Measurements from ENCODE around the gene FILIP1L. TPM values are rescaled to one million over a fixed set of nuclear protein-coding genes. Genes with fewer than 3 reads are reported as not detected.
A peak's percentile ranks its signal among the peaks of the same experiment; 100 is the strongest.

FILIP1L gene
- total and polyA plus RNA-seq, 2 of the 8 experiments (the other 6 are each of a cell fraction or from before 2014, with no cell fraction given) = 0.06 to 0.09 TPM

GRCh38 chr3:100032243-100032642, 82.1 kb downstream of the FILIP1L start:
- no peak overlapping the region for H3K4ac ChIP-seq (replicated peaks; ENCODE audit: insufficient read length, low read depth, low read length)
- H3K36me3 ChIP-seq (ENCODE audit: control insufficient read depth in 2 of 4, insufficient read depth in 4 of 4, low read length in 3 of 4) = no peaks in the 10 kb centered on the region
- 77% methylated on average over 5 of the region's 5 CpGs; no CpG with 5 or more reads in 1 of the 2 experiments for WGBS, 2 experiments (ENCODE audit: extremely low coverage in 1 of 2, insufficient coverage in 1 of 2, insufficient read length in 1 of 2, insufficient replicate concordance in 2 of 2, low coverage in 1 of 2, low lambda C conversion rate in 2 of 2, missing lambda C conversion rate in 1 of 2)
- no peaks in the 10 kb centered on the region for H4K20me1 ChIP-seq (replicated peaks in 1 of 2; ENCODE audit: control insufficient read depth in 1 of 2, insufficient read depth in 2 of 2, low read length in 2 of 2)
- H4K8ac ChIP-seq (ENCODE audit: extremely low read depth, insufficient read depth, low read length) = no peak overlapping the region
- H2AFZ ChIP-seq (ENCODE audit: low read length) = no peak overlapping the region
- no peak overlapping the region for H3K4me2 ChIP-seq (ENCODE audit: insufficient read depth in 1 of 2, low read depth in 2 of 2, low read length in 2 of 2)
- DNase-seq (ENCODE audit: low read depth in 1 of 2, low spot score in 2 of 2) = no peak
- no peak overlapping the region for H2BK12ac ChIP-seq (ENCODE audit: low read depth, low read length)
- H3K79me1 ChIP-seq (ENCODE audit: low read depth, low read length) = no peaks in the 10 kb centered on the region
- H3K18ac ChIP-seq (ENCODE audit: extremely low read depth, low read length) = no peak overlapping the region
- POLR2A ChIA-PET (ENCODE audit: partially characterized antibody) = no interaction called here
- H4K91ac ChIP-seq (replicated peaks; ENCODE audit: insufficient read length, low read length) = no peak overlapping the region
- no peak overlapping the region for H3K9ac ChIP-seq (replicated peaks in 1 of 4; ENCODE audit: extremely low read depth in 1 of 4, low read depth in 3 of 4, low read length in 3 of 4)
- no peak overlapping the region for H2BK120ac ChIP-seq (replicated peaks; ENCODE audit: low read depth, low read length)
- no peak overlapping the region for H3K14ac ChIP-seq (ENCODE audit: insufficient read length)
- no peak for TF ChIP-seq SRF (IDR thresholded peaks at IDR 0.05; ENCODE audit: low read depth, low read length)
- TF ChIP-seq ZNF274 (IDR thresholded peaks at IDR 0.05; ENCODE audit: borderline replicate concordance, extremely low read depth, low read length) = no peak
- TF ChIP-seq BACH1 (IDR thresholded peaks at IDR 0.05; ENCODE audit: low read length) = no peak
- no peak for TF ChIP-seq CTBP2 (IDR thresholded peaks at IDR 0.05; ENCODE audit: borderline replicate concordance, insufficient read depth, insufficient read length, low read length)
- TF ChIP-seq CREB1 (IDR thresholded peaks at IDR 0.05) = no peak
- TF ChIP-seq TAF1 (IDR thresholded peaks at IDR 0.05; ENCODE audit: low read depth, low read length) = no peak
- TF ChIP-seq TBP (IDR thresholded peaks at IDR 0.05; ENCODE audit: low read depth, low read length) = no peak
- TF ChIP-seq POU5F1 (IDR thresholded peaks at IDR 0.05; ENCODE audit: low read depth, low read length) = no peak
- no peaks in the 10 kb centered on the region for H3K9me3 ChIP-seq (ENCODE audit: insufficient read depth in 2 of 2, low read depth in 1 of 2, low read length in 1 of 2)
- peak; percentile 39 for FAIRE-seq
- no peak overlapping the region for H3K23ac ChIP-seq (ENCODE audit: insufficient read length)
- no peak overlapping the region for H2BK5ac ChIP-seq (ENCODE audit: low read depth, low read length)
- no peak overlapping the region for H4K5ac ChIP-seq (ENCODE audit: insufficient read length, low read depth, low read length)
- H2BK20ac ChIP-seq (ENCODE audit: low read length) = no peak overlapping the region
- no peak overlapping the region for H3K27ac ChIP-seq (ENCODE audit: low read depth, low read length)
- no peak overlapping the region for H2AK5ac ChIP-seq (ENCODE audit: low read depth, low read length)
- H3K4me3 ChIP-seq (ENCODE audit: extremely low read depth in 1 of 4, insufficient read depth in 2 of 4, low read depth in 3 of 4, low read length in 4 of 4) = no peak overlapping the region
- no peaks in the 10 kb centered on the region for H3K23me2 ChIP-seq (ENCODE audit: low read depth, low read length)
- no peaks in the 10 kb centered on the region for H3K27me3 ChIP-seq (replicated peaks in 1 of 4; ENCODE audit: control insufficient read depth in 3 of 4, extremely low read depth in 1 of 4, insufficient read depth in 3 of 4, low read length in 3 of 4)
- no peak overlapping the region for H3K56ac ChIP-seq (replicated peaks; ENCODE audit: insufficient read length, low read depth, low read length)
- CTCF ChIA-PET (ENCODE audit: partially characterized antibody) = interaction anchor here (1.4 kb wide), 1 partner anchor 11 kb away, joined by 5 read pairs; no protein-coding TSS in a partner anchor
- H3K79me2 ChIP-seq (ENCODE audit: control insufficient read depth in 1 of 2, insufficient read depth in 2 of 2, low read length in 2 of 2) = no peaks in the 10 kb centered on the region
- H2BK15ac ChIP-seq (ENCODE audit: low read length) = no peak overlapping the region
- peaks cover 0 to 5% (median 0%) of the 10 kb centered on the region in 4 experiments; a peak in 2 of 7 replicates for H3K4me1 ChIP-seq (replicated peaks in 1 of 4; ENCODE audit: control insufficient read depth in 3 of 4, insufficient read depth in 4 of 4, low read length in 3 of 4)

All from H1 (cell line).